NT2/D1 (cell line): ENCODE measurements around the gene FBXL13.
"Not testable (repeated sequence)": the region's sequence is repeated elsewhere in the genome, so short reads cannot be mapped to it uniquely, and the experiment has no call there.

ENCODE experiments used
- SUZ12 ChIP-seq: IDR thresholded peaks from 2 replicates; pipeline ENCODE4 v1.6.1; 2011; ENCODE audit not compliant: insufficient read length, insufficient read depth; ENCODE audit errors: extremely low read depth
- YY1 ChIP-seq: IDR thresholded peaks from 2 replicates; pipeline ENCODE4 v1.6.1; 2011; ENCODE audit not compliant: insufficient read length, insufficient read depth

DNA sequence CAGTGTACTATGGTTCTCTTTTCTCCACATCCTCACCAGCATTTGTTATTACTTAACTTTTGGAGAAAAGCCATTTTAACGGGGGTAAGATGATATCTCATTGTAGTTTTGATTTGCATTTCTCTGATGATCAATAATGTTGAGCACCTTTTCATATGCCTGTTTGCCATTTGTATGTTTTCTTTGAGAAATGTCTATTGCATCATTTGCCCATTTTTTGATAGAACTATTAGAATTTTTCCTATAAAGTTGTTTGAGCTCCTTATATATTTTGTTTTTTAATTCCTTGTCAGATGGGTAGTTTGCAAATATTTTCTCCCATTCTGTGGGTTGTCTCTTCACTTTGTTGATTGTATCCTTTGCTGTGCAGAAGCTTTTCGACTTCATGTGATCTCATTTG, 172.5 kb downstream of the FBXL13 start:
- not testable (repeated sequence) for TF ChIP-seq SUZ12, YY1
